H9 (cell line): ENCODE measurements around the gene DGKH. TPM values are rescaled to one million over a fixed set of nuclear protein-coding genes. Genes with fewer than 3 reads are reported as not detected.

Experiments
- DNase-seq: peaks from one replicate; pipeline ENCODE4 v3.0.0-alpha.2; 2017
- H2AFZ ChIP-seq: one replicate; pipeline ENCODE4 v1.6.1; 2013; ENCODE audit warnings: mild to moderate bottlenecking, low read length, control low read depth, moderate library complexity
- H2AK5ac ChIP-seq: 2 replicates; pipeline ENCODE4 v1.6.1; 2013; ENCODE audit warnings: low read length, control low read depth, mixed read lengths; ENCODE audit not compliant: insufficient read length
- H2BK120ac ChIP-seq: one replicate; pipeline ENCODE4 v1.6.1; 2013; ENCODE audit warnings: low read depth, mild to moderate bottlenecking, low read length, control low read depth, inconsistent platforms; ENCODE audit not compliant: poor library complexity, severe bottlenecking
- H2BK12ac ChIP-seq: 2 replicates; pipeline ENCODE4 v1.6.1; 2013; ENCODE audit warnings: low read length, control low read depth, mixed read lengths, low read depth; ENCODE audit not compliant: insufficient read length
- H2BK15ac ChIP-seq: 2 replicates; pipeline ENCODE4 v1.6.1; 2013; ENCODE audit warnings: low read depth, low read length, control low read depth
- H2BK20ac ChIP-seq: one replicate; pipeline ENCODE4 v1.6.1; 2013; ENCODE audit warnings: low read depth, mild to moderate bottlenecking, low read length, control low read depth, inconsistent platforms; ENCODE audit not compliant: poor library complexity, severe bottlenecking
- H2BK5ac ChIP-seq: 2 replicates; pipeline ENCODE4 v1.6.1; 2013; ENCODE audit warnings: low read length, control low read depth, mixed read lengths; ENCODE audit not compliant: insufficient read length
- H3K14ac ChIP-seq: 2 replicates; pipeline ENCODE4 v1.6.1; 2013; ENCODE audit warnings: low read length, control low read depth; ENCODE audit not compliant: insufficient read depth
- H3K18ac ChIP-seq: 2 replicates; pipeline ENCODE4 v1.6.1; 2013; ENCODE audit warnings: low read depth, mild to moderate bottlenecking, mixed read lengths, low read length, control low read depth; ENCODE audit not compliant: insufficient read length
- H3K23ac ChIP-seq: 2 replicates; pipeline ENCODE4 v1.6.1; 2013; ENCODE audit warnings: low read length, control low read depth, mixed read lengths, low read depth; ENCODE audit not compliant: insufficient read length
- H3K23me2 ChIP-seq: 2 replicates; pipeline ENCODE4 v1.6.1; 2013; ENCODE audit warnings: low read depth, mild to moderate bottlenecking, mixed read lengths, low read length, control low read depth; ENCODE audit not compliant: insufficient read length, poor library complexity, severe bottlenecking
- H3K27ac ChIP-seq: 2 replicates; pipeline ENCODE4 v1.5.1; 2013; ENCODE audit warnings: low read length, control low read depth, mixed read lengths, low read depth; ENCODE audit not compliant: insufficient read length
- H3K27me3 ChIP-seq: 2 replicates; pipeline ENCODE4 v1.6.1; 2013; ENCODE audit warnings: low read length, control low read depth, inconsistent platforms; ENCODE audit not compliant: insufficient read depth
- H3K4ac ChIP-seq: 2 replicates; pipeline ENCODE4 v1.6.1; 2013; ENCODE audit warnings: low read depth, mild to moderate bottlenecking, control low read depth, inconsistent platforms, low read length, moderate library complexity
- H3K4me1 ChIP-seq: 2 replicates; pipeline ENCODE4 v1.6.1; 2013; ENCODE audit warnings: low read length, control low read depth, inconsistent platforms; ENCODE audit not compliant: insufficient read depth
- H3K4me2 ChIP-seq: 2 replicates; pipeline ENCODE4 v1.6.1; 2013; ENCODE audit warnings: low read length, control low read depth, mixed read lengths; ENCODE audit not compliant: insufficient read length, insufficient read depth
- H3K56ac ChIP-seq: 2 replicates; pipeline ENCODE4 v1.6.1; 2013; ENCODE audit warnings: low read depth, mild to moderate bottlenecking, mixed read lengths, low read length, control low read depth; ENCODE audit not compliant: insufficient read length
- H3K79me1 ChIP-seq: 2 replicates; pipeline ENCODE4 v1.6.1; 2013; ENCODE audit warnings: low read depth, mild to moderate bottlenecking, moderate library complexity, low read length, control low read depth, inconsistent platforms; ENCODE audit not compliant: insufficient read depth, poor library complexity, severe bottlenecking
- H3K79me2 ChIP-seq: 2 replicates; pipeline ENCODE4 v1.6.1; 2013; ENCODE audit warnings: low read length, control low read depth, inconsistent platforms; ENCODE audit not compliant: insufficient read depth
- H3K9ac ChIP-seq: 2 replicates; pipeline ENCODE4 v1.6.1; 2013; ENCODE audit warnings: low read length, control low read depth, mixed read lengths; ENCODE audit not compliant: insufficient read length; ENCODE audit errors: extremely low read depth
- H3K9me3 ChIP-seq: one replicate; pipeline ENCODE4 v1.6.1; 2013; ENCODE audit warnings: low read depth, low read length, inconsistent platforms; ENCODE audit not compliant: control insufficient read depth
- H3T11ph ChIP-seq: one replicate; pipeline ENCODE4 v1.6.1; 2013; ENCODE audit warnings: mild to moderate bottlenecking, low read length, control low read depth, inconsistent platforms
- H4K20me1 ChIP-seq: one replicate; pipeline ENCODE4 v1.6.1; 2013; ENCODE audit not compliant: control insufficient read depth, insufficient read length, insufficient read depth
- H4K5ac ChIP-seq: 2 replicates; pipeline ENCODE4 v1.6.1; 2013; ENCODE audit warnings: low read depth, mild to moderate bottlenecking, mixed read lengths, low read length, control low read depth; ENCODE audit not compliant: insufficient read length
- H4K8ac ChIP-seq: replicated peaks from 2 replicates; pipeline ENCODE4 v1.6.1; 2013; ENCODE audit warnings: low read length, control low read depth, mixed read lengths, low read depth; ENCODE audit not compliant: insufficient read length
- H4K91ac ChIP-seq: 2 replicates; pipeline ENCODE4 v1.6.1; 2013; ENCODE audit warnings: low read depth, mild to moderate bottlenecking, moderate library complexity, mixed read lengths, low read length, control low read depth; ENCODE audit not compliant: insufficient read length
- H3K27ac Mint-ChIP-seq, 3 experiments: 2 replicates in 2 of 3; 3 replicates in 1 of 3; pipeline ENCODE4 v1.8.0; 2020 to 2021; ENCODE audit warnings: mixed read lengths in 3 of 3, mild to moderate bottlenecking in 1 of 3, moderate library complexity in 1 of 3
- H3K27me3 Mint-ChIP-seq: 2 replicates; pipeline ENCODE4 v1.8.0; 2021; ENCODE audit warnings: low read depth, mild to moderate bottlenecking, moderate library complexity, mixed read lengths
- H3K36me3 Mint-ChIP-seq, 3 experiments: 2 replicates in 2 of 3; 3 replicates in 1 of 3; pipeline ENCODE4 v1.8.0; 2020 to 2021; ENCODE audit warnings: low read depth in 3 of 3, mixed read lengths in 3 of 3; ENCODE audit not compliant: insufficient read depth in 1 of 3
- H3K4me1 Mint-ChIP-seq, 2 experiments: 2 replicates each; pipeline ENCODE4 v1.8.0; 2020; ENCODE audit warnings: mixed read lengths in 2 of 2
- H3K4me3 Mint-ChIP-seq, 2 experiments: 2 replicates in 1 of 2; 3 replicates in 1 of 2; pipeline ENCODE4 v1.8.0; 2020 to 2021; ENCODE audit warnings: mild to moderate bottlenecking in 2 of 2, mixed read lengths in 2 of 2, moderate library complexity in 1 of 2
- H3K9me3 Mint-ChIP-seq, 2 experiments: 2 replicates in 1 of 2; 3 replicates in 1 of 2; pipeline ENCODE4 v1.8.0; 2020; ENCODE audit warnings: mild to moderate bottlenecking in 2 of 2, mixed read lengths in 2 of 2, moderate library complexity in 1 of 2
- WGBS: extraction: QIAGEN DNeasy Blood & Tissue Kit; methylation state at CpG from one replicate; pipeline ENCODE4 v1.1.7; 2013; ENCODE audit warnings: missing lambda C conversion rate, low lambda C conversion rate, mixed read lengths; ENCODE audit not compliant: insufficient read length; ENCODE audit errors: extremely low coverage; 5-methylcytosine and 5-hydroxymethylcytosine counted together
- total RNA-seq: library from RNA; stranded (reverse); gene quantifications from 2 replicates; pipeline ENCODE4 v1.2.1, GENCODE V29; 2021
- TF ChIP-seq, protein P1 (sequence below): fragments of 200-600 bp; sonication (generic); conservative IDR thresholded peaks from 3 replicates; pipeline ENCODE4 v1.8.0; 2021; ENCODE audit warnings: antibody characterized with exemption, mild to moderate bottlenecking

The DGKH gene
- total RNA-seq, 1 experiment from 2014 or later: 8.6 TPM

DNA sequence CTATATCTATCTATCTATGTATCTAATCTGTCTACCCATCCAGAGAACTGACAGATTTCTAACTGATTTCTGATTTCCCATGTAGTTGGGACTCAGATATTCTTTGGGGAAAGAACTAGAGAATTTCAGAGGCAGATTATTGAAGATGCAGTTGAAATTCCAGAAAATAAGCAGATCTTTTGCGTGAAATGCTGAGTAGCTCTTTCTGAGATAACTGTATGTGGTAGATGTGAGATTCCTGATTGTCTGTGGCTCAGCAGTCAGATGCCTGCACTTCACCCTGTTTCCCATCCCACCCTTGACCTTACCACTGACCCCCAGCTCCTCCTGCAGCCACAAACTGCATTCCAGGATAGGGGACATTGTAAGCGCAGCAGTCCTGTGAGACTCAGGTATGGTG, 61.5 kb downstream of the DGKH start:
- peaks cover 11 to 14% of the 10 kb centered on the region in 2 experiments for H3K4me1 Mint-ChIP-seq
- Histone ChIP-seq H3T11ph (no peak overlapping the region), H2BK5ac (no peak overlapping the region), H4K5ac (no peak overlapping the region), H3K4me2 (no peak overlapping the region), H3K56ac (no peak overlapping the region), H4K20me1 (no peaks in the 10 kb centered on the region), H3K9ac (no peak overlapping the region), H2AK5ac (no peak overlapping the region), H3K27ac (no peak overlapping the region), H2AFZ (no peak overlapping the region), H3K4me1 (no peaks in the 10 kb centered on the region; the same call in 1 of the 2 replicates), H3K79me2 (no peaks in the 10 kb centered on the region), H2BK15ac (no peak overlapping the region), H2BK120ac (no peak overlapping the region), H3K9me3 (no peaks in the 10 kb centered on the region), H3K23ac (no peak overlapping the region), H3K23me2 (no peaks in the 10 kb centered on the region), H3K18ac (no peak overlapping the region), H4K91ac (no peak overlapping the region), H4K8ac (no peak overlapping the region), H3K27me3 (no peaks in the 10 kb centered on the region), H2BK12ac (no peak overlapping the region), H2BK20ac (no peak overlapping the region), H3K4ac (no peak overlapping the region), H3K79me1 (no peaks in the 10 kb centered on the region), H3K14ac (no peak overlapping the region)
- TF ChIP-seq, protein P1, sequence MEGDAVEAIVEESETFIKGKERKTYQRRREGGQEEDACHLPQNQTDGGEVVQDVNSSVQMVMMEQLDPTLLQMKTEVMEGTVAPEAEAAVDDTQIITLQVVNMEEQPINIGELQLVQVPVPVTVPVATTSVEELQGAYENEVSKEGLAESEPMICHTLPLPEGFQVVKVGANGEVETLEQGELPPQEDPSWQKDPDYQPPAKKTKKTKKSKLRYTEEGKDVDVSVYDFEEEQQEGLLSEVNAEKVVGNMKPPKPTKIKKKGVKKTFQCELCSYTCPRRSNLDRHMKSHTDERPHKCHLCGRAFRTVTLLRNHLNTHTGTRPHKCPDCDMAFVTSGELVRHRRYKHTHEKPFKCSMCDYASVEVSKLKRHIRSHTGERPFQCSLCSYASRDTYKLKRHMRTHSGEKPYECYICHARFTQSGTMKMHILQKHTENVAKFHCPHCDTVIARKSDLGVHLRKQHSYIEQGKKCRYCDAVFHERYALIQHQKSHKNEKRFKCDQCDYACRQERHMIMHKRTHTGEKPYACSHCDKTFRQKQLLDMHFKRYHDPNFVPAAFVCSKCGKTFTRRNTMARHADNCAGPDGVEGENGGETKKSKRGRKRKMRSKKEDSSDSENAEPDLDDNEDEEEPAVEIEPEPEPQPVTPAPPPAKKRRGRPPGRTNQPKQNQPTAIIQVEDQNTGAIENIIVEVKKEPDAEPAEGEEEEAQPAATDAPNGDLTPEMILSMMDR: no peak
- H3K36me3 Mint-ChIP-seq: peaks cover 0 to 5% (median 2%) of the 10 kb centered on the region in 3 experiments; a peak in 3 of 7 replicates
- no peak for DNase-seq
- H3K27me3 Mint-ChIP-seq: no peaks in the 10 kb centered on the region
- H3K9me3 Mint-ChIP-seq: peaks cover 0 to 4% of the 10 kb centered on the region in 2 experiments; a peak in 1 of 5 replicates
- H3K27ac Mint-ChIP-seq: no peak overlapping the region
- WGBS: no CpG with 5 or more reads among the region's 2 CpGs
- no peak overlapping the region for H3K4me3 Mint-ChIP-seq
